IPS-20b (cell line): Measurements from ENCODE around the gene LYAR.

Experiments used
- H3K27ac ChIP-seq: one replicate; pipeline ENCODE4 v1.5.1; 2013; ENCODE audit warnings: low read length
- H3K27me3 ChIP-seq: 2 replicates; pipeline ENCODE4 v1.6.1; 2013; ENCODE audit warnings: mild to moderate bottlenecking, low read length, inconsistent platforms; ENCODE audit not compliant: insufficient read depth
- H3K36me3 ChIP-seq: 2 replicates; pipeline ENCODE4 v1.6.1; 2013; ENCODE audit warnings: low read depth, mild to moderate bottlenecking, inconsistent platforms, low read length, moderate library complexity; ENCODE audit not compliant: insufficient read depth
- H3K4me1 ChIP-seq: 2 replicates; pipeline ENCODE4 v1.6.1; 2013; ENCODE audit warnings: mild to moderate bottlenecking, control low read depth, inconsistent platforms, low read length, moderate library complexity; ENCODE audit not compliant: insufficient read depth
- H3K4me3 ChIP-seq: 2 replicates; pipeline ENCODE4 v1.5.1; 2013; ENCODE audit warnings: mild to moderate bottlenecking, low read length, inconsistent platforms
- H3K9ac ChIP-seq: 2 replicates; pipeline ENCODE4 v1.6.1; 2013; ENCODE audit warnings: low read depth, mild to moderate bottlenecking, inconsistent platforms, low read length, moderate library complexity
- H3K9me3 ChIP-seq: 2 replicates; pipeline ENCODE4 v1.6.1; 2013; ENCODE audit warnings: mild to moderate bottlenecking, low read depth, low read length, inconsistent platforms; ENCODE audit not compliant: insufficient read depth

Gene LYAR

DNA sequence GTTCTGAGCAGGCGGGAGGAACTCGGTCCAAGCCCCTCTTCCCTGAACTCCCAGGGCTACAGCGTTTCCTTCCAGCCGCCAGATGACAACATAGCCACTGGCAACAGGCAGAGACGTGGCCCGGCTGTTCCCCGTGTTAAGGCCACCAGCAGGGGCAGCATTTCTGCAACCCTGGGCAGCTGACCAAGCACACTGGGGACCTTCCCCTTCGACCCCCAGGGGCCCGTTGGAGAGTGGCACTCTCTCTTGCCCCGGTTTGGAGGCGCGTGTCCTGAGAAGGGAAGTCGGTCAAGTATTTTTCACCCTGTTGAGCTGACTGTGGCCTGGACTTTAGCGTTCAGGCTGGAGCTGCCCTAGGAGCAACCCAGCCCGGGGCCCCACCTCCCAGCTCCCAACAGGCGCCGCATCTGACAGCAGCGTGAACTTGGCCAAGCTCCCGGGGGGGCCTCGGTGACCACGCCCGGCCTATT lies 37.7 kb upstream of the LYAR start:
- H3K4me1 ChIP-seq, result peaks cover 11% of the 10 kb centered on the region
- H3K9me3 ChIP-seq, result no peaks in the 10 kb centered on the region; the same call in 1 of the 2 replicates
- 0 out of 2 replicates have a peak, but pooled peaks cover under 1% of the 10 kb centered on the region for H3K36me3 ChIP-seq
- H3K9ac ChIP-seq, result no peak overlapping the region
- peak overlapping the region; percentile 40; the same call in 1 of the 2 replicates for H3K4me3 ChIP-seq
- H3K27ac ChIP-seq, result no peak overlapping the region
- H3K27me3 ChIP-seq, result no peaks in the 10 kb centered on the region

DNA sequence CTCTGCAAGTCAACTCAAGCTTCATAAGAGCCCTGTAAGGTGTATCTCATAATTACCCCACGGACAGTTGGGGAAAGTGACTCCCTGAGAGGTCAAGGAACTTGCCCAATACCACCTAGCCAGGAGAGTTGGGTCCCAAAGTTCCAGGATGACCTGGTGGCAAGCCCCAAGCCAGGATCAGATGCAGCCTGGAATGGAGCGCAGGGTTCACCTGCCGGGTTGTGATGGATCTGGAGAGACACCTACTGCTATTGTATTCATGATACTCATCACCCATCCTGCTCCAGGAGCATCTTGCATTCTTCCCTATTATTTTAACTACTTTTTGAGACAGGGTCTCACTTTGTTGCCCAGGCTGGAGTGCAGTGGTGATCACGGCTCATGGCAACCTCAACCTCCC lies 36.2 kb upstream of the LYAR start:
- peaks cover 11% of the 10 kb centered on the region for H3K4me1 ChIP-seq
- no peaks in the 10 kb centered on the region for H3K27me3 ChIP-seq
- H3K4me3 ChIP-seq, result no peak overlapping the region
- no peak overlapping the region for H3K27ac ChIP-seq
- H3K9me3 ChIP-seq, result no peaks in the 10 kb centered on the region
- peaks cover 12% of the 10 kb centered on the region for H3K36me3 ChIP-seq
- no peak overlapping the region for H3K9ac ChIP-seq

DNA sequence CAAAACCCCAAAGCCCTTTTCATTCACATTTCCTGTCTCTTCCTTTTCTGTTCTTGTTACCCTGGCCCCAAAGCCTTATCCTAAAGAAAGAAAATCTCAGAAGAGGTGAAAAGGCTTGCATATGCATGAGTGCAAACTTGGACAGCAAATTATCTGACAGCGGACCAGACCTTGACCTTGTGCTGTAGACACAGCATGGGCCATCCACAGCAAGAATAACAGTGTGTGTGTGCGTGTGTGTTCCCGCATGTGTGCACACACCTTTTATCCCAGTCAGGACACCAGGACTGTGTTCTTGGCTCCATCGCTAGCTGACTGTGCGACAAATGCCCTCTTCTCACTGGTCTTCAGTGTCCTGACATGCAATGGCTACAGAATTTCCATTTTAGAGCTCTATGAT lies 35.4 kb upstream of the LYAR start:
- peaks cover 20% of the 10 kb centered on the region for H3K36me3 ChIP-seq
- H3K9ac ChIP-seq, result no peak overlapping the region
- no peaks in the 10 kb centered on the region for H3K9me3 ChIP-seq
- H3K4me1 ChIP-seq, result peaks cover 11% of the 10 kb centered on the region
- H3K27me3 ChIP-seq, result no peaks in the 10 kb centered on the region
- no peak overlapping the region for H3K27ac ChIP-seq
- H3K4me3 ChIP-seq, result no peak overlapping the region

DNA sequence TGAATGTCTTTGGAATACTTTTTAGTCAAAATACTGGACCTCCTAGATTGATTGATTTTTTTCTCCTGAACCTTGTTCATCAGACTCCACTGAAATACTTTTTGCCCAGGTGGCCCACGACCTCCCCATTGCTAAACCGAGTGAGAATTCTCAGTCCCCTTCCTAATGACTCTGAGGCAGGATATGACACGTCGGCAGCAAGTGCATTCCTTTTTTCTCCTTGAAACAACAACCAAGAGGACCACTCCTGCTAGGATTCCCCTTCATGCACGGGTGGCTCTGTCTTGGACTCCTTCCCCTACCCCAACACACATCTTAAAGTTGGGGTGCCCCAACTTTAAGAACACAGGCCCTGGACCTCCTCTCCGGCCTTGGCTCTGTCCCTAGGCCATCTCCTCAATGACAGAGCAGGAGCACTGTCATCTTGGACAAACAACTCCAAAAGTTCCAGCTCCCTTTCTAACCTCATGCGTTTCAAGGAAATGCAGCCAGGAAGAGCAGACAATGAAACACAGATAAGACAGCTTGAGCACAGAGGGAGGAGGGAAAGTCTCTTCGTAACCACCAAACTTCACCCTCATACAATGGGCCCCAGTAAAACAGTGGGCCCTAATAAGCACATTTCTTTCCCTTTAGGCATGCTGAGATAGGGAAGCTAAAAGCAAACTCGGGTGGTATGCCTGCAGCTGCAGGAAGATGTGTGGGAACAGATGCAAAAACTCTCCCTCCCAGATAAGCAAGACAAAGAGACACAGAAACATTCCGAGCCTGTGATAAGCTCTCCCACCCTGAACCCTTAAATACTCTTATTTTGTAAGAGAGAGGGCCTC lies 34.0 kb upstream of the LYAR start:
- Histone ChIP-seq H3K9ac (peak overlapping the region; percentile 46; the same call in 1 of the 2 replicates), H3K27me3 (no peaks in the 10 kb centered on the region), H3K36me3 (peaks cover 25% of the 10 kb centered on the region), H3K27ac (no peak overlapping the region), H3K9me3 (no peaks in the 10 kb centered on the region), H3K4me1 (peaks cover 11% of the 10 kb centered on the region), H3K4me3 (no peak overlapping the region)

DNA sequence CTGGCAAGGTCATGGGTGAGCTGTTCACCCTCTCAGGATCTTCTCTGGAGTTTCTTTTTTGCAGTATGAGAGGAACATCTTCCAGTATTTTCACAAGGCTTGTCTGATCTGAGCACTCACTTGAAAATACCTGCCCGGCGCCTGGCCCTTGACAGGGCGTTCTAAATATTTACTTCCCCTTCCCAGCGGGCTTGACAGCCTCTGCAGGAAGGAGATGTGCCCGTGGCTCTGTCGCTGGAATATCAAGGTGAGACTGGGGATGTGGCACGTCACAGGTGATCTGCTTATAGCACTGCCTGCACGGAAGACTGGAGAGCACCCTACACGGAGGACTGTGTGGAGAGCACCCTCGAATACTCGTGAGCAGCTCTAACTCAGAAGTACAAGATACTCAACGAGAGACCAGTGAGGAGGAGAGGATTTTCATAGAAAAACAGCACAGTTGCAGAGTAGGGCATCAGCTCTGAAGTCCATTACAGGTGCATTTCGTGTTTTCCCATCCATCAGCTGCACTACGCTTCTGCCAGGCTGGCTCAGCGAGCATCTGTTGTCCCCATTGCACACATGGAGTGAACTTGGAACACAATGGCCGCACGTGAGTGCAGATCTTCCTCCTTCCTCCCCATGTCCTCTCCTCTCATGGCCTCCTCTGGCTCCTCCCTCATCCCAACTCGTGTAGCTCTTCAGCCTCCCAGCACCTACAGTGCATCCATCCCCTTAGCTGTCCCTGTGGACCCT lies 32.2 kb upstream of the LYAR start:
- Histone ChIP-seq H3K27me3 (no peaks in the 10 kb centered on the region), H3K4me1 (peaks cover 11% of the 10 kb centered on the region), H3K9ac (no peak overlapping the region), H3K27ac (no peak overlapping the region), H3K9me3 (no peaks in the 10 kb centered on the region), H3K4me3 (no peak overlapping the region), H3K36me3 (peaks cover 31% of the 10 kb centered on the region)

DNA sequence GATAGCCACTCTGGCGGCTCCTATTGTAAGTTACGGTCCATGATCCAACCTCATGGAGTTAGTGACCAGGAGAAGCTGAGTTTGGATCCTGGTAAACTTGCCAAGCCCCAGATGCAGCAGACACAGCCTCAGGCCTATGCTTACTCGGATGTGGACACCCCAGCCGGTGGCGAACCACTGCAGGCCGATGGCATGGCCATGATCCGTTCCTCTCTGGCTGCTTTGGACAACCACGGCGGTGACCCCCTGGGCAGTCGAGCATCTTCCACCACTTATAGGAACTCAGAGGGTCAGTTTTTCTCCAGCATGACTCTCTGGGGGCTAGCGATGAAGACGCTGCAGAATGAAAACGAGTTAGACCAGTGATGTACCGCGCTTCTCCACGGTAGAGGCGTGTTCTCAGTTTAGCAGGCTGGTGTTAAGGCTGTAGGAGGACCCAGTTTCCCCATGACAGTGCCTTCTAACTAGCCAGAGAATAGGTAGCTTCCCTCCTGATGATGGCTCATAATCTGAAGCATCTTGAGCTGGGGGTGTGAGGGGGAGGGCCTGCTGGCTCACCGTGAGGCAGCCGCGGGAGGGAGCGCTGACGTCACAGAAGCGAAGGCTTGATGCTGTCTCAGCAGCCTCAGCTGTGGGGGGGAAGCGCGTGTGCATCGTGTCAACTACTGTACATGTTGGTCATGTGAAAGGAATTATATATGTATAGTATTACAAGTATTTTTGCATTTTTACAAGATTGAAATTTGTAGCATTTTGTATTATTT lies 31.2 kb upstream of the LYAR start:
- H3K4me1 ChIP-seq, result peaks cover 11% of the 10 kb centered on the region
- H3K9ac ChIP-seq, result no peak overlapping the region
- no peaks in the 10 kb centered on the region for H3K27me3 ChIP-seq
- H3K36me3 ChIP-seq, result peaks cover 39% of the 10 kb centered on the region
- H3K27ac ChIP-seq, result no peak overlapping the region
- no peak overlapping the region for H3K4me3 ChIP-seq
- no peaks in the 10 kb centered on the region for H3K9me3 ChIP-seq

DNA sequence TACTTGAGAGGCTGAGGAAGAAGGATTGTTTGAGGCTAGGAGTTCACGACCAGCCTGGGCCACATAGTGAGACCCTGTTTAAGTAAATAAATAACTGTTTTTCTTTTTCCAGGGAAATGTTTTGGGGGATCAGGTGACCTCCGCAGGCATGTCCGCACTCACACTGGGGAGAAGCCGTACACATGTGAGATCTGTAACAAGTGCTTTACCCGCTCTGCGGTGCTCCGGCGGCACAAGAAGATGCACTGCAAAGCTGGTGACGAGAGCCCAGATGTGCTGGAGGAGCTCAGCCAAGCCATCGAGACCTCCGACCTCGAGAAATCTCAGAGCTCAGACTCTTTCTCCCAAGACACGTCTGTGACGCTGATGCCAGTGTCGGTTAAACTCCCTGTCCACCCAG lies 30.6 kb upstream of the LYAR start:
- Histone ChIP-seq H3K4me3 (no peak overlapping the region), H3K9ac (no peak overlapping the region), H3K36me3 (peaks cover 45% of the 10 kb centered on the region), H3K4me1 (peaks cover 11% of the 10 kb centered on the region), H3K27me3 (no peaks in the 10 kb centered on the region), H3K27ac (no peak overlapping the region), H3K9me3 (no peaks in the 10 kb centered on the region)

DNA sequence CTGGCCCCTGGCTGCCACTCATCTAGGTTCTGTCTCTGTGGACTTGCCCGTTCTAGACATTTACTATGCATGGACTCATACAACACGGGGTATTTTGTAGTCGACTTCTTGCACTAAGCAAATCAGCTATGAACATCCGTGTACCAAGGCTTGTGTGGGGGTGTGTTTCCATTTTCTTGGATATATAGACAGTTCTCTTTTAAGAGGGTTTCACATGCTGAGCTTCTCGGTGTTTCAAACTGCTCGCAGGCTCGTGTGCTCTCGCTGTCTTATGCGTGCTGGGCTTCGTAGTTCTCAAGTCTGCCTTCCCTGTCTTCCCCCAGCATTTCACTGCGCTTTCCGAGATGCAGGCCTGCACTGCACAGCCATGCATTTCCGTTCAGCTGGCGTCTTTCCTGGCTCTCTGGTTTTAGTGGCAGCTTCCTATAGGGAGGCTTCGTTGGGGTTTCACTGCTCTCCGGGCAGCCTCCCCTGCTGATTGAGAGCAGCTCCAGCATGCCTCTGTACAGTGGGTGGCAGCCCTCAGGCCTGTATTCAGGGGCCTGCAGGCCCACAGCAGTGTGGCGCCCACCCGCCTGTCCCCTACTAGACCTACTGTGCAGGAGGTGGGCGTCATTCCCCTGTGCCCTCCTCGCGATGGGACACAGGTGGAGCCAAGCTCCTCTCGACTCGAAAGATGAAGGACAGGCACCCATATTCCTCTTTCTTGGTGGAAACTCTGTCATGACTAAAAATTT lies 27.7 kb upstream of the LYAR start:
- peaks cover 51% of the 10 kb centered on the region for H3K36me3 ChIP-seq
- no peaks in the 10 kb centered on the region for H3K27me3 ChIP-seq
- H3K4me3 ChIP-seq, result no peak overlapping the region
- no peaks in the 10 kb centered on the region for H3K9me3 ChIP-seq
- H3K4me1 ChIP-seq, result no peaks in the 10 kb centered on the region
- H3K27ac ChIP-seq, result no peak overlapping the region
- no peak overlapping the region for H3K9ac ChIP-seq

DNA sequence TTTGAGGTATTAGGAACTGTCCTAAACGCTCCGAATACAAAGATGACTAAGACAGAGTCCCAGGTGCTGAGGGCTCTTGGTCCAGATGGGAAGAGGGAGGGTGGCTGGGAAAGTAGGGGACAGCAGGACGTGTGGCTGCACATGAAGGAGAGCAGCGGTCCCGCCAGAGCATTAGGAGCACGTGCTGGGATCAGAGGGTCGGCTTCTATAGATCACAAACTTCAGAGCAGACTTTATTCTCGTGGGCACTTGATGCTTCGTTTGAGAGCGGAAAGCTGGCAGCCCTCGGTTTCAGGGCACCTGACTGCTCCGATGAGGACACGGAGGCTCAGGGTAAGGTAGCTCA lies 26.2 kb upstream of the LYAR start:
- Histone ChIP-seq H3K9ac (no peak overlapping the region), H3K36me3 (peaks cover 39% of the 10 kb centered on the region), H3K4me1 (no peaks in the 10 kb centered on the region)

DNA sequence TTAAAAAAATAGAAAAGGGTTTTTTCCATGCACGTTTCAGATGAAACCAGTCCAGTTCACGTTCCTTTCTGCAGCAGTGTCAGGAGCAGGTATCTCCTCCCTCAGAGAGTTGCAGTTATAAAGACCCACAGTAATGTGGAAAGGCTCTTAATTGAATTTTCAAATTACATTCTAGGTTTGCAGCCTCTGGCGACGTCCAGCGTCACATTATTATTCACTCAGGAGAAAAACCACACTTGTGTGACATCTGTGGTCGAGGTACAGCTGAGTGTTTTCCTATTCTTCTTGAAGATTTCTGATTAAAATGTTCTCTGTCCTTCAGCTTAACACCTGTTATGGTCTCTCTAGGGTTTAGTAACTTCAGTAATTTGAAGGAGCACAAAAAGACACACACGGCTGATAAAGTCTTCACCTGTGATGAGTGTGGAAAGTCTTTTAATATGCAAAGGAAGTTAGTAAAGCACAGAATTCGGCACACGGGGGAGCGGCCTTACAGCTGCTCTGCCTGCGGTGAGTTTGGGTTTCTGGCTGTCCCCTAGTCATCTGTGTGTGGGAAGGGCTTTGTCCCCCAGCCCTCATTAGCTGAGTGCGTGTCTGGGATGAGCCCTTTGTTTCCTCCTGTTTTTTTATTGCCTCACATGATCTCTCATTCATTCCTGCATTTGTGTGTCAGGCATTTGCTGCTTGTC lies 25.7 kb upstream of the LYAR start:
- peaks cover 34% of the 10 kb centered on the region for H3K36me3 ChIP-seq
- no peaks in the 10 kb centered on the region for H3K4me1 ChIP-seq
- H3K27ac ChIP-seq, result no peak overlapping the region
- no peaks in the 10 kb centered on the region for H3K27me3 ChIP-seq
- no peak overlapping the region for H3K9ac ChIP-seq
- H3K9me3 ChIP-seq, result no peaks in the 10 kb centered on the region
- no peak overlapping the region for H3K4me3 ChIP-seq

More for the DNA sequence above, 26.2 kb upstream of the LYAR start:
- H3K27ac ChIP-seq, result no peak overlapping the region
- no peaks in the 10 kb centered on the region for H3K9me3 ChIP-seq
- H3K27me3 ChIP-seq, result no peaks in the 10 kb centered on the region
- H3K4me3 ChIP-seq, result no peak overlapping the region

DNA sequence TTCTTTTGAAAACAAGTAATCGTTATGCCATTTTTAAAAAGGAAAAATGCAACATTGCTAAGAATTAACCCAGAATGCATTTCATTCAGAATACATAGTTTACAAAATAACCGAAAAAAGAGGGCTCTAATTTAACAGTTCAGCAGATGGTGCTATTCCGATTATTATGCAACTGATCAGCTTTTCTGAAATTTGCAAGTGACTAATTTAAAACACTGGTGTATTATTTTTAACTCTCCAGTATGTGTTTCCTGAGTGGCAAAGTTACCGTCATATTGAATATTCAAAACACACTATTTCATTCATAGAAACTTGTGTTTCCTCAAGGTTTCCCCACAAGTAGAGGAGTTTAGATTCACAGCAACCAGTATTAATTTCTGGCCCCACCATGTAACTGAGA lies 21.2 kb upstream of the LYAR start:
- Histone ChIP-seq H3K9ac (no peak overlapping the region), H3K4me1 (no peaks in the 10 kb centered on the region), H3K27me3 (no peaks in the 10 kb centered on the region), H3K36me3 (peaks cover 20% of the 10 kb centered on the region), H3K9me3 (no peaks in the 10 kb centered on the region), H3K4me3 (no peak overlapping the region), H3K27ac (no peak overlapping the region)
